Bronchial epithelial cell (primary cell): ENCODE measurements around the gene SEC22A. TPM values are rescaled to one million over a fixed set of nuclear protein-coding genes. Genes with fewer than 3 reads are reported as not detected.

Experiments
- DNase-seq: peaks from one replicate; pipeline ENCODE4 v3.0.0-alpha.2; 2010; ENCODE audit warnings: low read depth
- FAIRE-seq: peaks from 2 replicates; lab custom pipeline; 2011; peaks lifted over from hg19 to GRCh38; lab: Jason Lieb, UNC
- H3K27me3 ChIP-seq: 2 replicates; pipeline ENCODE4 v1.5.1; 2011; ENCODE audit warnings: low read length; ENCODE audit not compliant: control insufficient read depth, insufficient read depth
- H3K36me3 ChIP-seq: 2 replicates; pipeline ENCODE4 v1.5.1; 2011; ENCODE audit warnings: low read length; ENCODE audit not compliant: control insufficient read depth, insufficient read depth
- H3K4me3 ChIP-seq: 2 replicates; pipeline ENCODE4 v1.5.1; 2011; ENCODE audit warnings: mild to moderate bottlenecking, low read depth, low read length, control low read depth
- total RNA-seq: library from RNA; depleted of rRNA; stranded (reverse); fragments of >200 nt; gene quantifications from 2 replicates; pipeline ENCODE4 v1.2.1, GENCODE V29; 2014
- TF ChIP-seq, protein P1 (sequence below): IDR thresholded peaks from 2 replicates; pipeline ENCODE4 v1.5.1; 2011; ENCODE audit warnings: mild to moderate bottlenecking, moderate library complexity, low read length, control low read depth, inconsistent platforms; ENCODE audit not compliant: insufficient read depth, severe bottlenecking

SEC22A gene
- total RNA-seq, 1 donor from 2014 or later, result 44.0 TPM

DNA sequence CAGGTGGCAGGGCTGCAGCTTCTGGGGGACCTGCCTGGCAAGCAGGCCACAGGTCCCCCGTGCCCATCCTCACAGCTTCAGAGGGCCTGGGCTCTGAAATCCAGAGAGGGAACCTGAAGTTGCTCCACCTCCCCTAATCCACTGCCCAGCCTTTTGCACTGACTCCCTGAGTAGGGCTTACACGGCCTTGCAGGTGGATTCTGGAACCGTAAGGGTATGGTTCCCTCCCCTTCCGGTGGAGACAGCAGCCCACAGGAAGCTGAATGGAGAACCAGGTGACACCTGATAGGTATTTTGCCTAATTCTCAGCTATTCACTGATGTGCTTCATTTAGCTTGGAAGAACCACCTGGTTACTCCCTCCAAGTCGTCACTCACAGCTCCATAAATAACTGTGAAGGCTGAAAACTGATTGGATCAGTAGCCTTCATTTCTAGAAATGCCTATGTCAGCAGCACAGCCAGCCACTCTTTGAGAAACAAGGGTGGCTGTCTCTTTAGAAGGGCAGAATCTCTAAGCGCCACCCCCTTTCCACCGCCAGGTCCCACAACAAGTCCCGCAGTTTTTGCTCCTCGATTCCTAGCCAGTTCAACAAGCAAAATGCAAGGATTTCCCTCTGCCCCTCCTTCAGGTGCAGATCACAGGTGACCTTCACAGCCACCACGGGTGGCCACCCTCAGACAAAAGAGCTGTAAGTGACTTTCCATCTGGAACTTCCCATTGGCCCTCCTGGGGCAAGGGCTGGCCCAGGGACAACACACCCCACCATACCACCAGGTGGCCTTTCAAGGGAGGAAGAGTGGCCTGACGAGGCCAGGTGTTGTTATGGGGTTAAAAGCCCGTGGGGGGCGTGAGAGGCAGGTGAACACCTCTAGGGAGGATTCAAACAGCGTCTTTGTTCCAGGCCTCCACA is 112.9 kb downstream of the SEC22A start:
- TF ChIP-seq, protein P1, sequence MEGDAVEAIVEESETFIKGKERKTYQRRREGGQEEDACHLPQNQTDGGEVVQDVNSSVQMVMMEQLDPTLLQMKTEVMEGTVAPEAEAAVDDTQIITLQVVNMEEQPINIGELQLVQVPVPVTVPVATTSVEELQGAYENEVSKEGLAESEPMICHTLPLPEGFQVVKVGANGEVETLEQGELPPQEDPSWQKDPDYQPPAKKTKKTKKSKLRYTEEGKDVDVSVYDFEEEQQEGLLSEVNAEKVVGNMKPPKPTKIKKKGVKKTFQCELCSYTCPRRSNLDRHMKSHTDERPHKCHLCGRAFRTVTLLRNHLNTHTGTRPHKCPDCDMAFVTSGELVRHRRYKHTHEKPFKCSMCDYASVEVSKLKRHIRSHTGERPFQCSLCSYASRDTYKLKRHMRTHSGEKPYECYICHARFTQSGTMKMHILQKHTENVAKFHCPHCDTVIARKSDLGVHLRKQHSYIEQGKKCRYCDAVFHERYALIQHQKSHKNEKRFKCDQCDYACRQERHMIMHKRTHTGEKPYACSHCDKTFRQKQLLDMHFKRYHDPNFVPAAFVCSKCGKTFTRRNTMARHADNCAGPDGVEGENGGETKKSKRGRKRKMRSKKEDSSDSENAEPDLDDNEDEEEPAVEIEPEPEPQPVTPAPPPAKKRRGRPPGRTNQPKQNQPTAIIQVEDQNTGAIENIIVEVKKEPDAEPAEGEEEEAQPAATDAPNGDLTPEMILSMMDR, result no peak
- DNase-seq (no peak), FAIRE-seq (peak; percentile 23)
- H3K4me3 ChIP-seq, result no peak overlapping the region
- no peaks in the 10 kb centered on the region for H3K36me3 ChIP-seq
- peaks cover 2% of the 10 kb centered on the region for H3K27me3 ChIP-seq

DNA sequence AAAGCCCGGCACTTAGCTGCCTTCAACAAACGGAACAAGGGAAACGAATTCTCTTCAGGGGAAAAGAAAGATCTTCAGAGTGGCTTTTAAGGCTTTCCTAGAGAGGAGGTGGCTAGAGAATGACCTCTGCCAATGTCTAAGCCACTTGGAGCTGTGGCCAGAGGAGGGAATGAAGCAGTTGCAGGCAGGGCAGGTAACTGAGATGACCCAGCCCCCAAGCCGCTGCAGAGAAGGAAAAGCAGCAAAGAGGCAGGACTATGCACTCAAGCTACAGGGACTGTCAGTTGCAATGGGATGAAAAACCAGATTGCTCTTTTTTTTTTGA is 113.5 kb downstream of the SEC22A start:
- H3K36me3 ChIP-seq, result no peaks in the 10 kb centered on the region
- H3K27me3 ChIP-seq, result peaks cover 2% of the 10 kb centered on the region
- TF ChIP-seq, protein P1, result no peak
- FAIRE-seq (no peak), DNase-seq (no peak)
- H3K4me3 ChIP-seq, result no peak overlapping the region

DNA sequence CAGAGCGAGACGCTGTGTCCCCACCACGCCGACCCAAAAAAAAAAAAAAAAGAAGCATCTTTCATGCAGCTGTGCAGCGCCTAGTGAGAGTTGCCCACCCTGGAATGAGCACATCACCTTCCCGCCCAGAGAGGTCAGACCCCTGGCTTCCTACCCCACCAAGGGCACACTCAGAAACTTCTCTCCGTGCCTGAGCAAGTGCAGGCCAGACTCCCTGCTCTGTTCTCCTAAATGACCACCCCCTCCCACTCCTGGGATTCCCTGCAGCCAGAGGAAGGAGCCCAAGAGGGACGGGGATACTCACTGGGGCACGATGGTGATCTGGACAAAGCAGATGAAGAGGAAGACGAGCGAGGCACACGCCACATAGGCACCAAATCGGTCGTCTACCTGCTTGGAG is 116.0 kb downstream of the SEC22A start:
- TF ChIP-seq, protein P1, result no peak
- Histone ChIP-seq H3K27me3 (peaks cover 7% of the 10 kb centered on the region), H3K4me3 (no peak overlapping the region), H3K36me3 (no peaks in the 10 kb centered on the region)
- DNase-seq (no peak), FAIRE-seq (peak; percentile 18)

DNA sequence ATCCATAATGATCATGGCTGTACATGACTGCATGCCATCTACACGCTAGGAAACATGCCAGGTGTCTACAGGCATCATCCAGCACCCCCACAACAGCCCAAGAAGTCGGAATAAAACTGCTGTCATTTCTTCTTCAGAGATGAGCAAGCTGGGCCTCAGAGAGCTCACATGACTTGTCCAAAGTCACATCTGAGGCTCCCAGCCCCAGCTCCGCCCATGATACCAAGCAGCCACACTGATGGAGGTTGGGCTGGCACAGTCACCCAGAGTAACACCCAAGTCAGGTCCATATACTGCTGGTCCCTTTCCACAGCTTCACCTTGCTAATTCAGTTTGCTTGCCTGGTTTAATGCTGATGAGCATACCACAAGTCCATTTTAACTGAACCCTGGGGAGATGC is 116.6 kb downstream of the SEC22A start:
- DNase-seq (no peak), FAIRE-seq (no peak)
- TF ChIP-seq, protein P1, result no peak
- Histone ChIP-seq H3K4me3 (no peak overlapping the region), H3K36me3 (no peaks in the 10 kb centered on the region), H3K27me3 (peaks cover 9% of the 10 kb centered on the region)

DNA sequence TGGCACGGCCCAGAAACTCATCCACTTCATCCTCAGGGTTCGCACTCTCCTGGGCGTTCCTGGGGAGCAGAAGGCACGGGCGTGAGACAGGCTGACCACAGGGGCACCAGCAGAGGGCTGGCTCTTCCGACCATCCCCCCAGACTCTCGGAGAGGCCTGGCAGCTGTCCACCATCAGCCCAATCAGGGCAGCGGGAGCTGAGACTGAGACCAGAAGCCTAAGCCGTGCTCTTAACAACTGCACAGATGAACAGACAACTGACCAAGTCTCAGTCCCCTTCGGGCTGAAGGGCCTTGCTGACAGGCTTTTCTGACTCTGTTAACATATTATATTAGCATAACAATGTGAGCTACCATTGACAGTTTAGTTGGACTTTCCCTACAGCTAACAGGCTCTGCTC is 118.0 kb downstream of the SEC22A start:
- peaks cover 11% of the 10 kb centered on the region for H3K27me3 ChIP-seq
- H3K36me3 ChIP-seq, result no peaks in the 10 kb centered on the region
- FAIRE-seq, result no peak
- TF ChIP-seq, protein P1, result no peak
- DNase-seq, result no peak
- H3K4me3 ChIP-seq, result no peak overlapping the region
